K562 (cell line): ENCODE measurements around the gene MYMX. TPM values are rescaled to one million over a fixed set of nuclear protein-coding genes. Genes with fewer than 3 reads are reported as not detected.

Experiments
- ARID3B ChIP-seq: fragments of 250-450 bp; sonication (Bioruptor Pico); IDR thresholded peaks from 2 replicates; pipeline ENCODE4 v1.4.0; 2020; ENCODE audit warnings: borderline replicate concordance
- CBFB ChIP-seq: sonication (generic); formaldehyde crosslinking; IDR thresholded peaks from 2 replicates; pipeline ENCODE4 v1.4.0; 2020; ENCODE audit warnings: mild to moderate bottlenecking, missing genetic modification reagents
- CHCHD3 ChIP-seq: fragments of 250-450 bp; sonication (Bioruptor Pico); IDR thresholded peaks from 2 replicates; pipeline ENCODE4 v2.1.2; 2022; ENCODE audit warnings: mild to moderate bottlenecking
- ESRRA ChIP-seq: fragments of 450-650 bp; IDR thresholded peaks from 2 replicates; pipeline ENCODE4 v1.6.1; 2014; ENCODE audit warnings: low read depth, mild to moderate bottlenecking, moderate library complexity, borderline replicate concordance
- HINFP ChIP-seq: fragments of 450-650 bp; conservative IDR thresholded peaks from 2 replicates; pipeline ENCODE4 v1.6.1; 2016; ENCODE audit warnings: missing genetic modification characterization, low read depth, mild to moderate bottlenecking, control low read depth, missing compliant biosample characterization
- KLF13 ChIP-seq: fragments of 450-650 bp; IDR thresholded peaks from 2 replicates; pipeline ENCODE4 v1.6.1; 2016; ENCODE audit warnings: missing genetic modification characterization, low read depth, mild to moderate bottlenecking, missing compliant biosample characterization, moderate library complexity, borderline replicate concordance
- MIER1 ChIP-seq: fragments of 450-650 bp; IDR thresholded peaks from 2 replicates; pipeline ENCODE4 v1.6.1; 2016; ENCODE audit warnings: antibody characterized with exemption, mild to moderate bottlenecking, low read depth
- POU5F1 ChIP-seq: fragments of 150-350 bp; IDR thresholded peaks from 2 replicates; pipeline ENCODE4 v1.6.1; 2014; ENCODE audit warnings: borderline replicate concordance, low read length, low read depth, mild to moderate bottlenecking; ENCODE audit not compliant: partially characterized antibody
- TEAD4 ChIP-seq, 2 experiments: sonication (generic) in 1 of 2; formaldehyde crosslinking in 1 of 2; IDR thresholded peaks; 2 replicates each; pipeline versions ENCODE4 v1.6.1 to v1.8.0; 2012 to 2022; ENCODE audit warnings: borderline replicate concordance in 1 of 2, inconsistent platforms in 1 of 2, low read length in 1 of 2, mild to moderate bottlenecking in 1 of 2, missing genetic modification reagents in 1 of 2
- TOE1 ChIP-seq, 2 experiments: fragments of 450-650 bp in 1 of 2; sonication (generic) in 1 of 2; formaldehyde crosslinking in 1 of 2; IDR thresholded peaks; 2 replicates each; pipeline versions ENCODE4 v1.7.1 to v1.8.0; 2016 to 2022; ENCODE audit warnings: borderline replicate concordance in 2 of 2, mild to moderate bottlenecking in 2 of 2, antibody characterized with exemption in 1 of 2, inconsistent platforms in 1 of 2, low read depth in 1 of 2, missing genetic modification reagents in 1 of 2, moderate library complexity in 1 of 2
- TSC22D4 ChIP-seq: fragments of 450-650 bp; IDR thresholded peaks from 2 replicates; pipeline ENCODE4 v1.6.1; 2016; ENCODE audit warnings: missing genetic modification characterization, missing biosample characterization, control low read depth
- polyA plus RNA-seq, 8 experiments: library from polyadenylated mRNA; depleted of rRNA in 4 of 8; stranded (reverse) in 5 of 8; unstranded in 3 of 8; fragments of >200 nt; fragmentation: Nextera tagmentation in 2 of 8; fragmentation: Illumina TruSeq in 1 of 8; extraction: Ambion mirVana in 2 of 8; extraction: Trizol in 1 of 8; gene quantifications; 2 replicates each; pipeline versions ENCODE4 v1.2.1 to v1.2.3, GENCODE V29; 2011 to 2014; ENCODE audit warnings: inconsistent platforms in 1 of 8, missing spikeins in 1 of 8
- total RNA-seq, 7 experiments: library from RNA; depleted of rRNA in 6 of 7; stranded (reverse); fragments of >200 nt in 6 of 7; fragmentation: Illumina TruSeq in 2 of 7; extraction: Trizol in 2 of 7; gene quantifications; 2 replicates each; pipeline versions ENCODE4 v1.2.1 to v1.2.3, GENCODE V29; 2011 to 2021; ENCODE audit warnings: low replicate concordance in 1 of 7
- TF ChIP-seq, protein P1 (sequence below), 2 experiments: fragments of 450-650 bp; formaldehyde crosslinking in 1 of 2; IDR thresholded peaks; 2 replicates each; pipeline versions ENCODE4 v1.4.0 to v1.6.1; 2014 to 2020; ENCODE audit warnings: mild to moderate bottlenecking in 2 of 2, borderline replicate concordance in 1 of 2, low read depth in 1 of 2

MYMX gene
- total and polyA plus RNA-seq, 9 of the 15 experiments (the other 6 are each of a cell fraction or from before 2014, with no cell fraction given), result 0.12 TPM; not detected in 8

DNA sequence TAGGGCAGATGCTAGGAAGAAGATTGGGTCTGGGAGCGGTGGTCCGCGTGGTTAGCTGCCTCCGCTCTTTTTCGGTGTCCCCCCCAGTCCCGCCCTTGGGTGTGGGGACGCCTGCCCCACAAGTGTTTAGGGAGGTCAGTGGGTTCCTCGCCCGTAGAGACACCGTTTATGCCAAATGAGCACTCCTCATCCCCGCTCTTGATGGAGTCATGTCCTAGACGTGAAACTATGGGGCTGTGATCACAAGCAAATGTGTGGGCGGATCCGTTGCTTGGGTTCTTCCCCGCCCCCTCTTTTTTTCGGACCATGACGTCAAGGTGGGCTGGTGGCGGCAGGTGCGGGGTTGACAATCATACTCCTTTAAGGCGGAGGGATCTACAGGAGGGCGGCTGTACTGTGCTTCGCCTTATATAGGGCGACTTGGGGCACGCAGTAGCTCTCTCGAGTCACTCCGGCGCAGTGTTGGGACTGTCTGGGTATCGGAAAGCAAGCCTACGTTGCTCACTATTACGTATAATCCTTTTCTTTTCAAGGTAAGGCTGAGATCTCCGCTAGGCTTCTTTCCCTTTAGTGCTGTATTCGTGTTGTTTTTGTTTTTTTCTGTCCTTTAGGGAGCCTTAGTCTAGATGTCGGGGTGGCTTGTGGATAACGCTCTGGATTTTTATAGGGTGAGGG, 30.1 kb downstream of the MYMX start, which contains the start of gene HSP90AB1 (continued):
- TF ChIP-seq, protein P1, sequence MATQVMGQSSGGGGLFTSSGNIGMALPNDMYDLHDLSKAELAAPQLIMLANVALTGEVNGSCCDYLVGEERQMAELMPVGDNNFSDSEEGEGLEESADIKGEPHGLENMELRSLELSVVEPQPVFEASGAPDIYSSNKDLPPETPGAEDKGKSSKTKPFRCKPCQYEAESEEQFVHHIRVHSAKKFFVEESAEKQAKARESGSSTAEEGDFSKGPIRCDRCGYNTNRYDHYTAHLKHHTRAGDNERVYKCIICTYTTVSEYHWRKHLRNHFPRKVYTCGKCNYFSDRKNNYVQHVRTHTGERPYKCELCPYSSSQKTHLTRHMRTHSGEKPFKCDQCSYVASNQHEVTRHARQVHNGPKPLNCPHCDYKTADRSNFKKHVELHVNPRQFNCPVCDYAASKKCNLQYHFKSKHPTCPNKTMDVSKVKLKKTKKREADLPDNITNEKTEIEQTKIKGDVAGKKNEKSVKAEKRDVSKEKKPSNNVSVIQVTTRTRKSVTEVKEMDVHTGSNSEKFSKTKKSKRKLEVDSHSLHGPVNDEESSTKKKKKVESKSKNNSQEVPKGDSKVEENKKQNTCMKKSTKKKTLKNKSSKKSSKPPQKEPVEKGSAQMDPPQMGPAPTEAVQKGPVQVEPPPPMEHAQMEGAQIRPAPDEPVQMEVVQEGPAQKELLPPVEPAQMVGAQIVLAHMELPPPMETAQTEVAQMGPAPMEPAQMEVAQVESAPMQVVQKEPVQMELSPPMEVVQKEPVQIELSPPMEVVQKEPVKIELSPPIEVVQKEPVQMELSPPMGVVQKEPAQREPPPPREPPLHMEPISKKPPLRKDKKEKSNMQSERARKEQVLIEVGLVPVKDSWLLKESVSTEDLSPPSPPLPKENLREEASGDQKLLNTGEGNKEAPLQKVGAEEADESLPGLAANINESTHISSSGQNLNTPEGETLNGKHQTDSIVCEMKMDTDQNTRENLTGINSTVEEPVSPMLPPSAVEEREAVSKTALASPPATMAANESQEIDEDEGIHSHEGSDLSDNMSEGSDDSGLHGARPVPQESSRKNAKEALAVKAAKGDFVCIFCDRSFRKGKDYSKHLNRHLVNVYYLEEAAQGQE (IDR thresholded peaks at IDR 0.05; ENCODE audit: borderline replicate concordance), result no peak
- TF ChIP-seq, protein P1 (CRISPR knock-in tag; IDR thresholded peaks at IDR 0.05; ENCODE audit: low read depth), result no peak
- no peak for TF ChIP-seq CBFB (CRISPR knock-in tag)
- TF ChIP-seq ESRRA, result no peak; the same call in 1 of the 2 replicates
- TF ChIP-seq CHCHD3 (CRISPR knock-in tag), result peak; percentile 81; the same call in 1 of the 2 replicates
- TF ChIP-seq HINFP (tag), result no peak
- 0 out of 2 replicates have a peak, but pooled peaks have one; percentile 28 for TF ChIP-seq MIER1
- peak; percentile 30; the same call in 1 of the 2 replicates for TF ChIP-seq KLF13
- peak; percentile 76 for TF ChIP-seq TEAD4 (IDR thresholded peaks at IDR 0.05; ENCODE audit: low read length)
- 0 out of 2 replicates have a peak, but pooled peaks have one; percentile 11 for TF ChIP-seq TEAD4 (CRISPR knock-in tag; IDR thresholded peaks at IDR 0.05; ENCODE audit: borderline replicate concordance)
- no peak for TF ChIP-seq POU5F1
- no peak for TF ChIP-seq ARID3B
- peak; percentile 92 for TF ChIP-seq TOE1 (IDR thresholded peaks at IDR 0.05; ENCODE audit: borderline replicate concordance)
- TF ChIP-seq TOE1 (CRISPR knock-in tag; IDR thresholded peaks at IDR 0.05; ENCODE audit: borderline replicate concordance, low read depth), result peak; percentile 95
- TF ChIP-seq TSC22D4, result no peak
